Activated T-helper 9 cell treated with anti-CD3 and anti-CD28 coated beads, Interleukin-2, amount 50 U/mL, for 16 hours (primary cell): Measurements from ENCODE around the gene ARID1B.

Experiments
- DNase-seq: peaks from one replicate; pipeline ENCODE4 v3.0.0-alpha.2; 2020; ENCODE audit warnings: low read depth

ARID1B gene

DNA sequence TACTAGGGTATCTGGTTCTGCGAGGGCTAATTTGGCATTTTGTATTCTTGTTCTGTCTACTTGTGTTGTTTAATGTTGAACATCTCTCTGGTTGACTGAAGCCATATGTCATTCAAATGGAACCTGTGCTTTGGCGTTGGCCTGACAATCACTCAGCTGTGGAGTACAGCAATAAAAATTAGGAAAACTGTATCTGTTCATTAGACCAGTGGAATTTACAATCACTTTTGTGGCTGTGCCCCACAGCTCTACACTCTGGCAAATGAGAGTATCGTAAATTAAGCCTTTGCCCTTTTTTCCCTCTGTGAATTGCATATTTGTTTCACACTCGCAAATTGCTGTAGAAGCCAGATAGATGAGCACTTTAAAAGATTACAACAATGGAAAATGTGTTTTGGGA lies 102.0 kb downstream of the ARID1B start:
- DNase-seq = no peak

DNA sequence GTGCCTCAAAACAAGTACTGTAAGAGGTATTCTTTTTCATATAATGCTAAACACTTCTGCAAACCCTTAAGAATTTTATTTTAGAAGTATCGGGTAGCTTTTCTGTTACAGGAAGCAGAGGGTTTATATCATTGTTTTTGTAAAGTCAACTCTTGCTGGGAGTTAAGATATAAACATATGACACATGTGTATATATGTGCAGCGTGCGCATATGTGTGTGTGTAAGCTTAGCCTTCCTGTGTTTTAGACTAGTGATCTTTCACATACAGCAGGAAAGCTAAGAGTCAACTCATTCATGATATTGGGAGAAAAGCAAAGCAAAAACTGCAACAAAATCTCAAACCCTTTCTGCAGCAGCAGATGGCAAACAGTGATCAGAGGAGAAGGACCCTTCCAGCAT lies 102.4 kb downstream of the ARID1B start:
- no peak for DNase-seq

DNA sequence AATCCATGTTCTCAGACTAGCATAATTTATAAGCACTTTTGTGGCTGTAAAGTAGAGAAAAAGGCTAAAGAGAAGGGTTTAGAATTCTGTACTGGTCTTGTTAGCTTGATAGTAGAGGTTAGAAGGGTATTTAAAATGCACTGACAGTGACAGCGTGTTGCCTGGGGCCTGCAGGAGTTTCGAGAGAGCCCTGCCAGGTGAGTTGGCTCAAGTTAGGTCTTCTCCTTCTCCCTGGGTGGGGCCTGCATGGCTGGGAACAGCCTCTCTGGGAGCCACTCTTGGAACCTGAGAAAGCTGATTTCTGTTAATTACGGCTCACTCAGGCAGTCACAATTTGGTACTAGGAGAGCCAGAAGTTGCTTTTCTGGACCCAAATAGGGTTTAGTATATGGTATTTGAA lies 103.7 kb downstream of the ARID1B start:
- no peak for DNase-seq

DNA sequence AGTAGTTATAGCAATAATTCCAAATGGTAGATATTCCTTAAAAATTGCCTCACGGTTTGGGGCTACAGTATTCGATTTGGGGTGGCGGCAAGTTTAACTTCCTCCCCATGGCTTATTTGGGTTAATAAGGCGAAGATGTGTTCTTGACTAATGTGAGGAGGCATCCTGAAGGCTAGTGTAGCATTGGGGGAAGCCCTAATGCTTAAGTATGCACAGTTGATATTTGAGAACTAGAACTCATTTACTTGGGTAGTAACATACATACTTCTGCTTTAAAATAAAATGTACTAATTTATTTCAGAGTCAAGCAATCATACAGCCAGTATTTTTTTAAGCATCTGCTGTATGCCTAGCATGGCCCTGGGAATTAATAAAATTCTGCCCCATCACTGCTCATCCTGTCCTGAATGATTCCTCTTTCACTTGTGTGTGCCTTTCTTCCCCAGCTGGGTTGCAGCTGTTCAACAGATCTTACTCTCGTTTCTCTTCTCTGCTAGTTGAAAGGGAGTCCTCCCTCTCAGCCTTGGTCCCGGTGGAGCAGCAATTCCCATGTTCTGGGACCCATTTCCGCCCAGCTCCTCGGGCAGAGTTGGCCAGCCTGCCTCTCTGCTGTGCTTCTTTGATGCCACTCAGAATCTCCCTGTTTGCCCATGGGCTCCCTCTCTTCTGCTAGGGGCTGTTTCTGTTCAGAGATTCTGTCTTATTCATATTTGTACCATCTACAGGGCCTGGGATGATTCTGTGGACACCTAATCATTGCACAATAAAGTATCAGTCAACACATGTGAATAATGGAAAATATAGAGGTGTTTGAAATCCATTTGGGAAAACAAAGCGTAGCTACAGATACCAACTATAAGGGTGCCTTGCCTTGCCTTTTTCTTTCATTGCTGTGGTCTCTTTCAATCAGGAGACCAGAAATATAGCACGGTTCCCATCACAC lies 104.8 kb downstream of the ARID1B start:
- DNase-seq = no peak

DNA sequence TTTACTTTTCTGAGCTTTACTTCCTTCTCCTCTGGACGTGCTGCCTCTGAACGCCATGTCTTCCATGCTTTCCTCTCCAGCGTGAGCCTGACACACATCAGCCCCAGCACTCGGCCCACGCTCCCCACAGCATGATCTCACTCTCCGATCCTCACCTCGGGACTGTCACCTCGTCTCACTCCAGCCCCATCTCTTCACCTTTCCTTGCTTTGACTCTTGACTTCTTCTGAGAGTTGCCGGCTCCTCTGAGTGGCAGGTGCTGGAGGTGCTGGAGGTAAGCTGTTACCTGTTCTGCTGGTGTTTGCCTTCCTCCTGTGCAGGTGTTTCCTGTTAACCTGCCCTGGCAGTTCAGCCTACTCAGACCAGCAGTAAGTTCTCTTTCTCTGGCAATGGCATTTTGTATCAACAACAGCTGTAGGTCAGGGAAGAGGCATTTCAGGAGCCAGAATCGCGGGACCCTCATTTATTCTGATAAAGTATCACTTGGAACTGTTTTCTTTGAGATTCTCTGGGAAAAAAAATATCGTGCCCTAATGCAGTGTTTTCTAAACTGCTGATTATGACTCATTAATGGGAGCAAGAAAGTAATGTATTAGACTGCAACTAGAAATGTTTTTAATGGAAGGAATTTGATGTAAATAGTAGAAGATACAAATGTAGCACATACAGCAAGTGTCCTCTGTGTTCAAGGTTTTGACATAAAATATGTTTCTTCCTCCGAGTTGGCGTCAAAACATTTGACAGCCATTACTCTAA lies 106.5 kb downstream of the ARID1B start:
- no peak for DNase-seq

DNA sequence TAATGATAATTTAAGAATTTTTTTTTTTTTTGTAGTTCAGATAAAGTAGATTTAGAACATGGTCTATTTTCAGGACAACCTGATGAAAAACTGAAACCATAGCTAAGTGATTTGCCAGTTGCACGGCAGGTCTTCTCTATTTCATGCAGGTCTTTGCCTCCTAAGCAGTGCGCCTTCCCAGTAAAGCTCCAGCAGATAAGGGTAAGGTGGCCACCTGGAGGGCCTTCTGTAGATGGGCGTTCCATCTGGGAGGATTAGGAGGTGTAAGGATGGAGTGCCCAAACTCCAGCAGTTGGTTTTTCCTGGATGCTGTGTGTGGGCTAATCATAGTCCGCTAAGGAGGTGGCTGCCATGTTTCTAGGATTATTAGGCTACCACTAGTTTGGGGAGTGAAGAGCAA lies 107.1 kb downstream of the ARID1B start:
- DNase-seq = no peak

DNA sequence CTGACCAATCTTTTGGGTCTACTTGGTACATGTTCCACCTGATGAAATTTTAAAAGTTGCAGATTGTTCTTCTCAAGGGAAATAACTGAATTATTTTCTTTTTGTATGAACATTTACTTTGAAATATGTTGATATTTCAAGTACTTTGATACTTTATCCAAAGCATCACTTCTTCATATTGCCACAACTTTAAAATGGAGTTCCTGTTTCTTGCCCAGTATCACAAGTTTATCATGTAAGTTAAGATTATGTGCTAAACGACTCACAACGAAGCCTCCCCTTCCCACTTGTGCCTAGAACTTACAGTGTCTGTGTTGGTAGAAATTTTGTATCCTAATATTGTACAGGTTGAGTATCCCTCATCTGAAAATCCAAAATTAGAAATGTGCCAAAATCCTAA lies 108.4 kb downstream of the ARID1B start:
- DNase-seq = no peak

DNA sequence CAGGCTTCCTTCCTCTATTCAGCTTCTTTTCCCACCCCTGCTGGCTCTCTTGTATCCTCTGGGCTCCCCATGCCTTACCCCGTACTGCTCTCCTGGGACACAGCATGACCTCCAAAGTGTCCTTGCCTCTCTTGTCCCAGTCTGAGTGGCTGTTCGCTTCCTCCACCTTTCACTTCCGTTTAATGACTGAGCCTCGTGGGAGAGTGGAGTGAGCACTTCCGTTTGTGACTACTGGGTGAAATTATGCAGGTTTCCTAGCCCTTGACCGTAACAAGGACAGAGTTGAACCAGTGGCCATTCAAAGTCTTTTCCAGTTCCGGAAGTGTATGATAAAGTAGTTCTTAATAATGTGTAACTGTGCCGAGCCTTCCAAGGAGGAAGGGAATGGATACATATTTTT lies 109.2 kb downstream of the ARID1B start:
- DNase-seq = no peak

DNA sequence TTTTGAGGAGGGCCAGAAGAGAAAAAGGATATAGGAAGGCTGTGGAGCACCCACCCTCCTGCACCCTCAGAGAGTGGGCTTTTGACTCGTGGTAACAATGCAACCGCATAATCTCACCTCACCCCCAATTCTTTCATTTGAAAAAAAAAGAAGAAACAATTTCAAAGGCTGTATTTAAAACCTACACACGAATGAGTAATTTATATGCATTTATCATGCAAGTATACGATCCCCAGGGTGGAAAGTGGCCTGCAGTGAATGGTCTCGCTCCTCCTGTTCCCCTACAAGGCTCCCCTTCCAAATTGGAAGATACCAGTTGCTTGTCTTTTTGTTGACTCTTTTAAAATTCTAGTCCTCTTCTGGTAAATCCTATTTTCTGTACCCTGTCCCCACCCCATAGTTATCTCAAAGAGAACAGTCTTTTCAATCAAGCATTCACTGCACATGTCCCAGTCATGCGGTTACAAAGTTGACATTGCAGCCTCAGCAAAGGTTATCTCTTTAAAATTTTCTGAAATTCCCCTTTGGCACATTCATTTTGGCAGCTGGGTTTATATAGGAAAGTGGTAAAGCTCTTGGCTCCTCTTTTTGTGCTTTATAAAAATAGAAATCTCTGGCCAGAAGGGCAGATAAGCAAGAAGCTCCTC lies 110.6 kb downstream of the ARID1B start:
- no peak for DNase-seq

DNA sequence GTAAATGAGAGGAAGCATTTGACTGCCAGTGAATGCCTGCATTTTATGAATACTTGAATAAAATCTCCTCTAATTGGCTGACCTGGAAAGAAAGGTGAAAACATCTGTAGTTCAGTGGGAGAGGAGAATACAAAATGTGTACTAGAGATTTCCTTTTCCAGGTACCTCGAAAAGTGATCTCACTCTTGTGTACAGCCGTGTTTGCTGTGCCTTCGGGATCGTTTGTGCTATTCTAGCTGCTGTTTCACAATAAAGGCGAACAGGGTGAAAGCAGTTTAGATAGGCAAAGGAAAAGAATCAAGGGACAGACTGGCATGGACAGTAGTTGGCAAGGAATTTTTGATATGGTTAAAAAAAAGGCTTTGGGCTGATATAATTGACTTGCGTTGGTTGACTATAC lies 112.3 kb downstream of the ARID1B start:
- no peak for DNase-seq

DNA sequence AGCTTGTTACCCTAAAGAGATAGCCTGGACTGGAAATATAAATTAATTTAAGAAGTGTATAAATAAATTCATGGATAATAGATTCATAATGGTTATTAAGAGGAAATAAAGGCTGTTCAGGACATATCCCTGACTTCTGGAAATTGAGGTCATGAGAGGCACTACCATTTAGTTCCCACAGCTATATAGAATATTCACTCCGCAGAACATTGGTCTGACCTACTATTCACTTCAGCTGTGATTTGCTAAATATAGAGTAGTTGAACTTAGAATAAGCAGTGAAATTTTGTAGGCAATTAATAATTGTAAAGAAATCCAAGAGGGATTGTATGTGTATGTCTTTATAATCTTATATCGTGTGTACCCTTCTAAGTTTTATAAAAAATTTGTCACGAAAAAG lies 112.8 kb downstream of the ARID1B start:
- no peak for DNase-seq

DNA sequence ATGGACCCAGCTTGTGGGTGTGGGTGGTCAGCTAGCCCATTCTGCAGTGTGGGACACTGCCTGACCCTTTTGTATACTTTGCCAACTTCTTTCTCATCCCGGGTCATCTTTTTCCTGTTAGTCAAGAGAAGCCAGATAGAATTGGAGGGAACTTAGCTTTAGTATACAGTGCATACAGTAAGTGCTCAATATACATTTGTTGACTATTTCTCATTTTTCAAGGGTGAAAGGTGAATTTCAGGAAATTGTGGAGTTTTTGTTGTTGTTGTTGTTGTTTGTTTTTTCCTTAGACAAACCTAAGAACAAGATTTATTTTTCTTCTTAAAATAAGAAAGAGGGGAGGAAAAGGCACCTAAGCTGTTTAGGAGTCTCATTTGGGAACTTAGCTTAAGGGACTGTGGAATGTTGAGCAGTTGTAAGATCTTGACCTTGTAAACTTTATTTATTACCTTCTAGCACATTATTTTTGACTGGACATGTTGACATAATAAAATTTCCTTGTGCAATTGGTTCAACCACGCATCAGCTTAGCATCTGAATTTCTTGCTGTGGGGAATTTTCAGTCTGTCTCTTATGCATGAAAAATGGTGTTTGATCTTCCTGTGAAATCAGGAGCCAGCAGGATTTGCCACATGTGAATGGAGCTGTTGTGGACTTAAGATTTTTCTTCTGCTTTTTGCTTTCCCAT lies 113.6 kb downstream of the ARID1B start:
- DNase-seq = no peak

DNA sequence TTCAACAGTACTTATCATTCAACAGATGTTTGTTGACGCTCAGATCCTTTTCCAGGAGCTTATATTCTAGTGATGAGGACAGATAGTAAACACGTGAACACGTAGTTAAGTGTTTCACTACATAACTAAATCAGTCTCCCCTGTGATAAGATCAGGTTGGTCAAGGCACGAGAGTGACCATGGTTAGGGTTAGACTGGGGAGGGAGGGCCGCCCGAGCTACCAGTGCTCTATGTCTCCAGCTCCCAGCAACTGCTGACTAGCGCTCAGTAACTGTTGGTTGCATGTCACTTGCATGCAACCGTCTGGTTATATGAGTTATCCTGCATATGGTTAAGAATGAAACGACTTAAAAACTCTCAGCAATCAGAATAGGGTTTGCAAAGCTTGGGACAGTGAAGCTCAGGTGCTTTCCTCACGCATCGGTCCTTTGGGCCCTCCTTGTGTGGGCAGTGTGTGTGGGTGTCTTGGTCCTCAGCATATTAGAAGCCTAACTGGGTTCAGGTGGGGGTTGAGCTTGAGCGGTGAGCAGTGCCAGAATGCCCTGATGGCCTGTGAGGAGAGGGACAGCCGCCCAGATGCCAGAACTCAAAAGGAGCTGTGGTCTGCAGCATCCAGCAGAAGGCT lies 120.8 kb downstream of the ARID1B start:
- no peak for DNase-seq

DNA sequence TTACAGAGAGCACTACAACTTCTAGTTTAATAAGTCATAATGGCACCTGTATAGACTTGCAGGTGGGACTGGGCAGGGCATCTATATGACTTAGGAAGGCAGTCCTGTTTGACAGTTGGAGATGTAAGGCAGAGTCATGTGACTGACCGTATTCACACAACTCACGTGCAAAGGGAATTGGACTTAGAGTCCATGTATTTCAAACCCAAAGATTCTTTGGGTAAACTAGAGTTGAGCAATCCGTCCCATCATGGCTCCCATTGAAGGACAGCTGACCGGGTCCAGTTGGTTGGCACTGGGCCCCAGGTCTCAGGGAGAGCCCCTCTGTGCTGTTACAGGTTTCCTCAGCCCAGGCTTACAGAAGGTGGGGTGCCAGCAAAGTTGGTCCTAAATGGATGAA lies 121.9 kb downstream of the ARID1B start:
- DNase-seq = no peak

DNA sequence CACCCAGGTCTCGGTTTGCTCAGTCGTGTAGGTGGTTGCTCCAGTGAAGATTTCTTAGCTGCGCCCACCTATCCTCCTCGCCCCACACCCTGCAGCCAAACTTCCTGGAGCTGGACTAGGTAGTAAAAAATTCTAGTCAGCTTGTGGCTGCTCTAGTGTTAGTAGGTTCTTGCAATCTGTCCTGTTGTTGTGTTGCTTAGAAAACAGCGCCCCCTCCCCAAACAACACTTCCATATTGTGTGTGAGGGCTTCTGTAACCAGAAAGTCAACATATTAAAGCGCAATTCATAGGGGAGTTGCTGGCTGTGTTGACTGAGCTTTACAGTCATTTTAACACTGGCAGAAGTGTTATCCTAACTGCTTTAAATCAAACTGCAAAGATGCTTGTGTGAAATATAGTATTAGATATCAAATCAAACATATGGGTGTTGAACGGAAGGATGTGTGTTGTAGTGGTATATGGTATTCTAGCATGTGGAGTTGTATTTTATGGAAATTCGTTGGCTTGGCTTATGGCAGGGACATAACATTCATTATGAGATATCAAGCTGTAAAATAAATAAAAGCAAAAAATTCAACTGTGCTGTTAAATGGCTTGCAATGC lies 122.5 kb downstream of the ARID1B start:
- no peak for DNase-seq

DNA sequence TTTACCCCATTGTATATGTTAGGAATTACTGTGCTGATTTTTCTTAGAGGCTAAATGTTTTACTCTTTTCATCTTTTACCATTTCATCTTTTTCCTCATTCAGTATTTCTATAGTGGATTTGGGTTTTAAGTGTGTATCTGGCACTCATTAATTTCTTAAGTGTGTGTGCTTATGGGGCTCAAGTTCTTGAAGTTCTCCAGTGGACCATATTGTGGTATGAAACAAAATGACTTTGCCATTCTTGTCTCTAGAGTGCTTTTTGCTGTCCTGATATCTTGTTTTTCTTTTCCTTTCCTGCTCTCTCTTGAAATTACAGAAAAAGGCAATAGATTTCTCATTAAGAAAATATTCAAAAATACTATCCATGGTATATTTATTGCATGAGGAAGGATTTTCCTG lies 123.1 kb downstream of the ARID1B start:
- DNase-seq = no peak

DNA sequence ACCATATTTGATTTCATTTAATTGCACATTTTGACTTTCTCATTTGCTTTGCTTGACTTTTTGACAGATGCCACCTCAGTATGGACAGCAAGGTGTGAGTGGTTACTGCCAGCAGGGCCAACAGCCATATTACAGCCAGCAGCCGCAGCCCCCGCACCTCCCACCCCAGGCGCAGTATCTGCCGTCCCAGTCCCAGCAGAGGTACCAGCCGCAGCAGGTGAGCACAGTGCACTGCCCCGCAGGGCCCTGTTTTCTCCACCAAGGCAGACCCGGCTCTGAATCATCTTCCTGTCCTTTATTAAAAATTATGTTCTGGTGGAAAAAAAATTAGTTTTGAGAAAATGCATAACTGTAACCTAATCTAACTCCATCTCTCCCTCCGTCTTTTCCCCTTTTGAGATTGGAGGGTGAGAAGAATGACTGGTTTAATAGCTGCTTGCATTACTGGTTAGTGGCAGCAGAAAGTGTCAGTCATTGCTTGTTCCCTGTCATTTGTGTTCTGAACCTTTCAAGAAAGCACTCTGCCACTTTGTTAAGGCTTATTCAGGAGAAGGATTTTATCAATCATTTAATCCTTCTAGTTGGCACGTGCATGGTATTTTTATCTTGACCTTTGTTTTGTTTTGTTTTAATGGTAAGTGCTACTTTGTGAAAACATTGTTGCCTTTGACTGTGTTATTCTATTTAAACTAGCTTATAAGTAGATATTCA lies 124.3 kb downstream of the ARID1B start:
- DNase-seq = no peak

DNA sequence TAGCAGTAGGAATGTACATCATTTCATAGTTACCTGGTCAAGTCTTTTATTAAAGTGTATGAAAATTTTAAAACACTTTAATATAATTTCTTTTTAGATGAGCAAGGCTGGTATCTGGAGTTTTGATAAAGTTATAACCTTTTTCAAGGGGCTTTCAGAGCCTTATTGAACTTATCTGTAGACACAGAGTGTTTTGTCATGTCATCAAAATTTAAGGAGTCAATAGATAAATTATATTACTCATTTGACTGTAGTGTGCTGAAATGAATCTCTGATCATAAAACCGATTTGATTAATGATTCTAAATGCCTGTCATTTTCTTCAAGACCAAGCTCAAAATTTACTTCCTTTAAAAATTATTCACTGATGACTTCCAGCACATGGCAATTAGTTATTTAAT lies 125.6 kb downstream of the ARID1B start:
- DNase-seq = no peak

DNA sequence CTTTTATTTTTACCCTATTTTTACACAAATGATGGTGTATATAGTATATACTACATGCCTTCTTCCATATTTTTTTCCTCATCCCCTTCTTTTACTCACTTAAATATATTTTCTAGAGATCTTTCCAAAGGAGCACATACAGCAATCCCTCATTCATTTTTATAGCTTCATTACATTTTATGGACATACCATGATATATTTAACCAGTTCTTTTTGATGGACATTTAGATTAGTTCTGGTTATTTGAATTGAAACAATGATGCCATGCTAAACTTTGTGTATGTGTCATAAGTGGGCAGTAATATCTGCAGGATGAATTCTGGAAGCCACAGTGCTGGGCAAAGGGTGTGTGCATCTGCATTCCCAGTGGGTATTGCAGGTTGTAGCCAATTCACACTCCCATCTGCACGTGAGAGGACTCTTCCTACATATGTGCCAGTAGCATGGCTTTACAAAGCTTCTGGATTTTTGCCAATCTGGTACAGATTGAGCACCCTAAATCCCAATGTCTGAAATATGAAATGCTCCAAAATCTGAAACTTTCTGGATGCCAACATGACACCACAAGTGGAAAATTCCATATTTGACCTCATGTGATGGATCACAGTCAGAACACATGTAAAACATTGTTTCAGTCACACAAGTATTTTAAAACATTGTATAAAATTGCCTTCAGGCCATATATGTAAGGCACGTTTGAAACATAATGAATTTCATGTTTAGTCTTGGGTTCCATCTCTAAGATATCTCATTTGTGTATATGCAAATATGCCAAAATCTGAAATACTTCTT lies 127.2 kb downstream of the ARID1B start:
- no peak for DNase-seq

DNA sequence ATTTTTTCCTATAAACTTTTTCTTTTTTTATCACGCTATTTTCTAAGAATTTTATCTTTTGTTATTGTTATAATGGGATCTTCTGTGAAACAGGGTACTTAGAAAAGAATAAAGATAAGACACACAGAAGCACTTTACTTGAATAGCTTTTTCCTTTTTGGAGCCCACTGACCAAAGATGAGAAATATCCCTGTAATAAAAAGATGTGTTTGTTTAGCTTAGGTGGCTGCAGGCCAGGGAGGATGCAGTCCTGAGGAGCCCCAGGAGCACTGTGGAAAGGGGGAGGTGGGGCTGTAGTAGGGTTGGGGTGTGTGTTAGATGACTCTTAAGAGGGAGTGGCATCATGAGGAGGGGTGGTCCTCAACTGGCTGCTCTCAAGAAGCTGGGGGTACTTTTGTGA lies 128.6 kb downstream of the ARID1B start:
- no peak for DNase-seq
